CD4-positive, alpha-beta T cell (primary cell): ENCODE measurements around the gene PHACTR3. TPM values are rescaled to one million over a fixed set of nuclear protein-coding genes. Genes with fewer than 3 reads are reported as not detected.

Source experiments
- ATAC-seq: fragments of 200-7000 bp; cut with Tn5 transposase; one replicate; pipeline ENCODE4 v1.10.0; 2022; ENCODE audit warnings: mild to moderate bottlenecking; ENCODE audit not compliant: poor library complexity
- CTCF ChIA-PET: fragments of 350-600 bp; sonication (Branson Sonifier 250); formaldehyde crosslinking; loops from one replicate; lab custom pipeline; 2021; ENCODE audit warnings: antibody characterized with exemption, inconsistent platforms; lab: Charles Lee
- POLR2A ChIA-PET: fragments of 350-600 bp; sonication (Branson Sonifier 250); formaldehyde crosslinking; loops from one replicate; lab custom pipeline; 2021; ENCODE audit warnings: antibody characterized with exemption, inconsistent platforms; lab: Charles Lee
- DNase-seq, 14 experiments: peaks; one replicate each; pipeline ENCODE4 v3.0.0-alpha.2; 2013 to 2020; ENCODE audit warnings: mixed read lengths in 2 of 14
- H3K27ac ChIP-seq, 2 donors: one replicate each; pipeline versions ENCODE4 v1.5.1 to v1.7.0; 2013; ENCODE audit warnings: low read length in 2 of 2, low read depth in 1 of 2, mild to moderate bottlenecking in 1 of 2
- H3K27me3 ChIP-seq, 2 experiments: 1 replicate in 1 of 2; 2 replicates in 1 of 2; pipeline versions ENCODE4 v1.6.1 to v1.7.0; 2013; ENCODE audit warnings: low read length in 2 of 2, control low read depth in 1 of 2, mild to moderate bottlenecking in 1 of 2, moderate library complexity in 1 of 2; ENCODE audit not compliant: insufficient read depth in 2 of 2, control insufficient read depth in 1 of 2
- H3K36me3 ChIP-seq: one replicate; pipeline ENCODE4 v1.6.1; 2013; ENCODE audit warnings: low read length, control low read depth; ENCODE audit not compliant: insufficient read depth
- H3K4me1 ChIP-seq: one replicate; pipeline ENCODE4 v1.6.1; 2013; ENCODE audit warnings: low read length, control low read depth; ENCODE audit not compliant: insufficient read depth
- H3K4me3 ChIP-seq: one replicate; pipeline ENCODE4 v1.5.1; 2013; ENCODE audit warnings: mild to moderate bottlenecking, low read length, moderate library complexity
- H3K9me3 ChIP-seq, 2 experiments: 1 replicate in 1 of 2; 2 replicates in 1 of 2; pipeline versions ENCODE4 v1.6.1 to v1.7.0; 2013; ENCODE audit warnings: low read length in 2 of 2, mild to moderate bottlenecking in 2 of 2, control low read depth in 1 of 2, moderate library complexity in 1 of 2; ENCODE audit not compliant: control insufficient read depth in 1 of 2, insufficient read depth in 1 of 2
- H3K27ac Mint-ChIP-seq: one replicate; pipeline ENCODE4 v1.8.0; 2020; ENCODE audit warnings: mixed read lengths
- H3K27me3 Mint-ChIP-seq: one replicate; pipeline ENCODE4 v1.8.0; 2021; ENCODE audit warnings: mixed read lengths
- H3K36me3 Mint-ChIP-seq: one replicate; pipeline ENCODE4 v1.8.0; 2021; ENCODE audit warnings: low read depth, mixed read lengths
- H3K4me1 Mint-ChIP-seq: one replicate; pipeline ENCODE4 v1.8.0; 2021; ENCODE audit warnings: low read depth, mixed read lengths
- H3K4me3 Mint-ChIP-seq: one replicate; pipeline ENCODE4 v1.8.0; 2020; ENCODE audit warnings: mild to moderate bottlenecking, mixed read lengths
- H3K9me3 Mint-ChIP-seq: one replicate; pipeline ENCODE4 v1.8.0; 2020; ENCODE audit warnings: mixed read lengths
- CTCF ChIP-seq: fragments of 200-600 bp; IDR thresholded peaks from one replicate; pipeline ENCODE4 v1.8.0; 2022; ENCODE audit warnings: antibody characterized with exemption, mild to moderate bottlenecking
- intact Hi-C, 2 experiments: fragments of 100-400 bp; cut with DNase I in 1 of 2; cut with micrococcal nuclease in 1 of 2; formaldehyde crosslinking; loops; one replicate each; pipeline versions ENCODE4 v1.15.1 to v1.9.0; 2023 to 2025; cut with DNase I, micrococcal nuclease
- total RNA-seq, 174 experiments: library from RNA in 2 of 174; stranded (reverse) in 2 of 174; gene quantifications; one replicate each; pipeline ENCODE4 v1.2.3 and lab custom pipeline; 2021 to 2026

PHACTR3 gene
- total RNA-seq, 2 experiments from 2014 or later: not detected

DNA sequence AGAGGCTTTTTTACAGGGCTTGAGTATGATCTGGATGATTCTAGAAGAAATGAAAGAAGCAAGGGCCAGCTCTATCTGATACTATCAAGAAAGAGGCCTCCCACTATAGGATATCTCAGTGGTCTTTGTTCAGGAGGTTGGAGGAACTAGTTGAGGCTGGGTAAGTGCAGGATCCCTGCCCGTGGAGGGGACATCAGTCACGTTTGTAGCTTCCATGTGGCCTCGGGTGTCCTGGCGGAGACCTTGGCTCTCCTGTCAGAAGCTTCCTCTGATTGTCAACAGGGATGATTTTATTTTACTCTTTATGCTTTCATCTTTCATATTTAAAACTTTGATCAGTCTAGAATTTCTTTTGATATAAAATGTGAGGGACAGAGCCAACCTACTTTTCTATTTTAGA lies 86.6 kb downstream of the PHACTR3 start:
- H3K4me3 ChIP-seq: no peak overlapping the region
- CTCF ChIA-PET: no interaction called here
- Mint-ChIP-seq H3K27me3 (peaks cover 29% of the 10 kb centered on the region), H3K4me1 (no peaks in the 10 kb centered on the region), H3K36me3 (no peaks in the 10 kb centered on the region), H3K4me3 (no peak overlapping the region), H3K27ac (no peak overlapping the region), H3K9me3 (no peaks in the 10 kb centered on the region)
- H3K9me3 ChIP-seq: peaks cover 0 to 4% of the 10 kb centered on the region in 2 experiments
- no peak for DNase-seq
- peaks cover 2 to 10% of the 10 kb centered on the region in 2 experiments for H3K27me3 ChIP-seq
- no peak overlapping the region for H3K27ac ChIP-seq
- POLR2A ChIA-PET: no interaction called here
- no peak for ATAC-seq
- intact Hi-C loops: no loop called here
- no peaks in the 10 kb centered on the region for H3K36me3 ChIP-seq
- no peak for TF ChIP-seq CTCF
- H3K4me1 ChIP-seq: no peaks in the 10 kb centered on the region

GRCh38 chr20:59692139-59692538 lies 87.8 kb downstream of the PHACTR3 start:
- ChIA-PET POLR2A (no interaction called here), CTCF (no interaction called here)
- Mint-ChIP-seq H3K27me3 (peaks cover 34% of the 10 kb centered on the region), H3K9me3 (no peaks in the 10 kb centered on the region), H3K36me3 (no peaks in the 10 kb centered on the region), H3K4me3 (no peak overlapping the region), H3K27ac (no peak overlapping the region), H3K4me1 (no peaks in the 10 kb centered on the region)
- Histone ChIP-seq H3K27me3 (peaks cover 2 to 10% of the 10 kb centered on the region in 2 experiments), H3K4me3 (no peak overlapping the region), H3K36me3 (no peaks in the 10 kb centered on the region), H3K9me3 (peaks cover 0 to 4% of the 10 kb centered on the region in 2 experiments), H3K4me1 (no peaks in the 10 kb centered on the region), H3K27ac (no peak overlapping the region)
- TF ChIP-seq CTCF: no peak
- intact Hi-C loops: no loop called here
- DNase-seq (no peak), ATAC-seq (no peak)

- Histone ChIP-seq H3K4me1 (no peaks in the 10 kb centered on the region), H3K36me3 (no peaks in the 10 kb centered on the region), H3K27ac (no peak overlapping the region), H3K4me3 (no peak overlapping the region), H3K27me3 (peaks cover 2 to 10% of the 10 kb centered on the region in 2 experiments), H3K9me3 (peaks cover 0 to 4% of the 10 kb centered on the region in 2 experiments)
- no peaks in the 10 kb centered on the region for H3K4me1 Mint-ChIP-seq
- H3K27me3 Mint-ChIP-seq: peaks cover 34% of the 10 kb centered on the region
- no peaks in the 10 kb centered on the region for H3K9me3 Mint-ChIP-seq
- H3K36me3 Mint-ChIP-seq: no peaks in the 10 kb centered on the region
- ChIA-PET POLR2A (no interaction called here), CTCF (interaction anchor here (0.9 kb wide), 1 partner anchor 11 kb away, joined by 4 read pairs; no protein-coding TSS in a partner anchor)
- no peak overlapping the region for H3K27ac Mint-ChIP-seq
- ATAC-seq (no peak), DNase-seq (no peak)
- intact Hi-C loops: no loop called here
- no peak for TF ChIP-seq CTCF
- no peak overlapping the region for H3K4me3 Mint-ChIP-seq
These were observed 89.2 kb downstream of the PHACTR3 start for GRCh38 chr20:59693587-59693986.
